HG03175 (cell line): ENCODE results near the gene OGA.

Experiments
- ATAC-seq: cut with Tn5 transposase; IDR thresholded peaks from one replicate; pipeline ENCODE4 v1.9.1; 2021; ENCODE audit warnings: mild to moderate bottlenecking, moderate library complexity; ENCODE audit not compliant: unreplicated experiment

Gene OGA

GRCh38 chr10:101818119-101818871 lies at the start of gene OGA:
Gene OGA, minus strand, starts transcription at chr10:101818444. Its CDS starts 422 bp downstream, at chr10:101818022.
- peak; percentile 89 for ATAC-seq

- no peak for ATAC-seq
Observed at GRCh38 chr10:101867931-101868330, 49.7 kb upstream of the OGA start.

GRCh38 chr10:101859530-101859929 lies 41.3 kb upstream of the OGA start:
- no peak for ATAC-seq

- peak; percentile 84 for ATAC-seq
Observed at GRCh38 chr10:101858723-101859500, 40.7 kb upstream of the OGA start.

GRCh38 chr10:101857802-101858476 lies 39.7 kb upstream of the OGA start:
- ATAC-seq, result no peak

- ATAC-seq, result no peak
Observed at GRCh38 chr10:101856626-101857025, 38.4 kb upstream of the OGA start.

- ATAC-seq, result no peak
Observed at GRCh38 chr10:101851411-101852116, 33.3 kb upstream of the OGA start.

GRCh38 chr10:101850749-101851148 lies 32.5 kb upstream of the OGA start:
- ATAC-seq, result no peak

GRCh38 chr10:101848894-101849351 lies 30.7 kb upstream of the OGA start:
- no peak for ATAC-seq

- no peak for ATAC-seq
Observed at GRCh38 chr10:101848408-101848807, 30.2 kb upstream of the OGA start.

GRCh38 chr10:101845893-101846292 lies 27.6 kb upstream of the OGA start:
- ATAC-seq, result no peak

- ATAC-seq, result no peak
Observed at GRCh38 chr10:101843032-101844021, 25.1 kb upstream of the OGA start, which contains the start of gene KCNIP2. Gene KCNIP2, minus strand, starts transcription at chr10:101843800. Its CDS starts 232 bp downstream, at chr10:101843568.

GRCh38 chr10:101841826-101842225 lies 23.6 kb upstream of the OGA start:
- no peak for ATAC-seq

- ATAC-seq, result peak; percentile 68
Observed at GRCh38 chr10:101840741-101841453, 22.7 kb upstream of the OGA start.

GRCh38 chr10:101840102-101840684 lies 21.9 kb upstream of the OGA start:
- ATAC-seq, result no peak

GRCh38 chr10:101839416-101840063 lies 21.3 kb upstream of the OGA start:
- ATAC-seq, result no peak

- no peak for ATAC-seq
Observed at GRCh38 chr10:101839002-101839401, 20.8 kb upstream of the OGA start.

GRCh38 chr10:101838416-101838970 lies 20.2 kb upstream of the OGA start:
- ATAC-seq, result no peak
